SU-DHL-6 (cell line): ENCODE results near the gene GARS1.

Source experiments
- H2AFZ ChIP-seq: fragments of 200-600 bp; sonication (generic); 2 replicates; pipeline ENCODE4 v1.6.1; 2014; ENCODE audit warnings: low read depth, mild to moderate bottlenecking, moderate library complexity, mixed read lengths, antibody characterized with exemption, low read length; ENCODE audit not compliant: severe bottlenecking
- H3F3A ChIP-seq: fragments of 200-600 bp; shearing (Covaris generic); 2 replicates; pipeline ENCODE4 v1.6.0; 2016; ENCODE audit warnings: antibody characterized with exemption, mild to moderate bottlenecking; ENCODE audit not compliant: insufficient read depth
- H3K27ac ChIP-seq: fragments of 200-600 bp; sonication (generic); 2 replicates; pipeline ENCODE4 v1.5.1; 2016; ENCODE audit warnings: low read depth, mild to moderate bottlenecking, low read length, moderate library complexity, mixed read lengths
- H3K27me3 ChIP-seq: fragments of 200-600 bp; sonication (generic), shearing (Covaris generic); 2 replicates; pipeline ENCODE4 v1.6.0; 2014; ENCODE audit warnings: mild to moderate bottlenecking, low read length
- H3K36me3 ChIP-seq: fragments of 200-600 bp; sonication (generic); 2 replicates; pipeline ENCODE4 v1.6.1; 2014; ENCODE audit warnings: mild to moderate bottlenecking, low read length, mixed read lengths
- H3K4me2 ChIP-seq: fragments of 300-600, 200-600 bp; shearing (Covaris generic), sonication (generic); 2 replicates; pipeline ENCODE4 v1.6.0; 2014; ENCODE audit warnings: low read length, low read depth, mild to moderate bottlenecking; ENCODE audit not compliant: poor library complexity, severe bottlenecking
- H3K4me3 ChIP-seq: fragments of 200-600 bp; sonication (generic); 2 replicates; pipeline ENCODE4 v1.5.1; 2014; ENCODE audit warnings: antibody characterized with exemption, low read length, mild to moderate bottlenecking, mixed read lengths; ENCODE audit not compliant: insufficient read depth, poor library complexity, severe bottlenecking
- H3K79me2 ChIP-seq: fragments of 200-600 bp; sonication (generic); 2 replicates; pipeline ENCODE4 v1.6.1; 2014; ENCODE audit warnings: mild to moderate bottlenecking, low read length, moderate library complexity; ENCODE audit not compliant: insufficient read depth
- H3K9ac ChIP-seq: fragments of 200-600 bp; sonication (generic); 2 replicates; pipeline ENCODE4 v1.7.0; 2014; ENCODE audit warnings: mild to moderate bottlenecking, low read length
- H3K9me2 ChIP-seq: fragments of 200-600 bp; sonication (generic); replicated peaks from 2 replicates; pipeline ENCODE4 v1.6.1; 2014; ENCODE audit warnings: low read length; ENCODE audit not compliant: insufficient read depth
- H3K9me3 ChIP-seq: fragments of 200-600 bp; sonication (generic); 2 replicates; pipeline ENCODE4 v1.6.1; 2014; ENCODE audit warnings: low read length, mixed read lengths; ENCODE audit not compliant: insufficient read depth
- H4K20me1 ChIP-seq: fragments of 200-600 bp; sonication (generic); 2 replicates; pipeline ENCODE4 v1.6.1; 2014; ENCODE audit warnings: low read depth, mild to moderate bottlenecking, antibody characterized with exemption, low read length, moderate library complexity, mixed read lengths
- CTCF ChIP-seq: fragments of 200-600 bp; sonication (generic); IDR thresholded peaks from one replicate; pipeline ENCODE4 v1.5.1; 2017; ENCODE audit warnings: antibody characterized with exemption, mild to moderate bottlenecking, low read length, moderate library complexity; ENCODE audit not compliant: insufficient read depth, poor library complexity, severe bottlenecking
- EZH2phosphoT487 ChIP-seq: fragments of 200-600 bp; sonication (generic), shearing (Covaris generic); conservative IDR thresholded peaks from 2 replicates; pipeline ENCODE4 v1.6.1; 2018; ENCODE audit warnings: mild to moderate bottlenecking, antibody characterized with exemption, low read length, moderate library complexity, mixed read lengths

The GARS1 gene

GRCh38 chr7:30671793-30672465 is 77.3 kb downstream of the GARS1 start:
- no peaks in the 10 kb centered on the region for H3K79me2 ChIP-seq
- H3K4me3 ChIP-seq = no peak overlapping the region
- no peak overlapping the region for H3K9ac ChIP-seq
- H3K36me3 ChIP-seq = no peaks in the 10 kb centered on the region
- H3F3A ChIP-seq = no peaks in the 10 kb centered on the region
- H3K4me2 ChIP-seq = no peak overlapping the region
- no peaks in the 10 kb centered on the region for H4K20me1 ChIP-seq
- H3K9me2 ChIP-seq = no peaks in the 10 kb centered on the region
- H2AFZ ChIP-seq = no peak overlapping the region
- no peaks in the 10 kb centered on the region for H3K27me3 ChIP-seq
- TF ChIP-seq CTCF = no peak
- no peak for TF ChIP-seq EZH2phosphoT487
- no peak overlapping the region for H3K27ac ChIP-seq
- no peaks in the 10 kb centered on the region for H3K9me3 ChIP-seq

GRCh38 chr7:30674420-30674819 is 79.7 kb downstream of the GARS1 start:
- Histone ChIP-seq H3K27me3 (no peaks in the 10 kb centered on the region), H3K79me2 (no peaks in the 10 kb centered on the region), H4K20me1 (no peaks in the 10 kb centered on the region), H3K27ac (no peak overlapping the region), H3K4me3 (no peak overlapping the region), H3K36me3 (no peaks in the 10 kb centered on the region), H3F3A (no peaks in the 10 kb centered on the region), H3K9me2 (no peaks in the 10 kb centered on the region), H3K9me3 (no peaks in the 10 kb centered on the region), H3K9ac (no peak overlapping the region), H2AFZ (no peak overlapping the region), H3K4me2 (no peak overlapping the region)
- TF ChIP-seq CTCF (no peak), EZH2phosphoT487 (no peak)

- no peak overlapping the region for H2AFZ ChIP-seq
- H3K4me3 ChIP-seq = no peak overlapping the region
- H3K9ac ChIP-seq = no peak overlapping the region
- no peaks in the 10 kb centered on the region for H3F3A ChIP-seq
- H3K27ac ChIP-seq = no peak overlapping the region
- H3K79me2 ChIP-seq = no peaks in the 10 kb centered on the region
- H3K4me2 ChIP-seq = no peak overlapping the region
- H4K20me1 ChIP-seq = no peaks in the 10 kb centered on the region
- TF ChIP-seq EZH2phosphoT487 (no peak), CTCF (no peak)
- H3K27me3 ChIP-seq = no peaks in the 10 kb centered on the region
- H3K9me2 ChIP-seq = no peaks in the 10 kb centered on the region
- no peaks in the 10 kb centered on the region for H3K9me3 ChIP-seq
- no peaks in the 10 kb centered on the region for H3K36me3 ChIP-seq
Measured at GRCh38 chr7:30674876-30675275, 80.2 kb downstream of the GARS1 start.
